Right lobe of liver (tissue), 6 donors: ENCODE results near the gene MAPKAP1. TPM values are rescaled to one million over a fixed set of nuclear protein-coding genes. Genes with fewer than 3 reads are reported as not detected.

Experiments
- ATAC-seq, 4 donors: fragments of 200-7000 bp; cut with Tn5 transposase; one replicate each; pipeline ENCODE4 v1.9.1; 2020; ENCODE audit warnings: mild to moderate bottlenecking in 4 of 4, moderate library complexity in 4 of 4
- DNase-seq, 3 donors: peaks; one replicate each; pipeline ENCODE4 v3.0.0-alpha.2; 2020
- H3K27ac ChIP-seq, 3 donors: fragments of 200-600 bp; one replicate each; pipeline ENCODE4 v1.8.0; 2022
- H3K27me3 ChIP-seq, 2 donors: fragments of 200-600 bp; one replicate each; pipeline ENCODE4 v1.8.0; 2022
- H3K36me3 ChIP-seq, 4 donors: fragments of 200-600 bp; sonication (generic) in 1 of 4; one replicate each; pipeline versions ENCODE4 v1.5.1 to v1.8.0; 2017 to 2022; ENCODE audit warnings: control low read depth in 1 of 4
- H3K4me1 ChIP-seq, 4 donors: fragments of 200-600 bp; sonication (generic) in 1 of 4; one replicate each; pipeline versions ENCODE4 v1.5.1 to v1.8.0; 2017 to 2022; ENCODE audit warnings: control low read depth in 1 of 4
- H3K4me3 ChIP-seq, 3 donors: fragments of 200-600 bp; one replicate each; pipeline ENCODE4 v1.8.0; 2022
- H3K9me3 ChIP-seq, 4 donors: fragments of 200-600 bp; sonication (generic) in 1 of 4; one replicate each; pipeline versions ENCODE4 v1.5.1 to v1.8.0; 2017 to 2022; ENCODE audit warnings: control low read depth in 1 of 4
- CTCF ChIP-seq, 4 donors: fragments of 200-600 bp in 3 of 4; fragments of 450-650 bp in 1 of 4; IDR thresholded peaks; one replicate each; pipeline versions ENCODE4 v1.5.1 to v1.8.0; 2016 to 2022; ENCODE audit warnings: antibody characterized with exemption in 4 of 4, mild to moderate bottlenecking in 2 of 4
- POLR2A ChIP-seq: fragments of 450-650 bp; IDR thresholded peaks from one replicate; pipeline ENCODE4 v1.6.1; 2017; ENCODE audit warnings: antibody characterized with exemption, mild to moderate bottlenecking
- WGBS: methylation state at CpG from one replicate; pipeline ENCODE4 v1.1.6; 2018; ENCODE audit warnings: low coverage, low lambda C conversion rate; ENCODE audit not compliant: insufficient coverage; ENCODE audit errors: missing lambda C conversion rate; 5-methylcytosine and 5-hydroxymethylcytosine counted together
- intact Hi-C, 2 donors: fragments of 100-400 bp; cut with DNase I; formaldehyde crosslinking; loops; one replicate each; pipeline versions ENCODE4 v1.11.2 to v1.14.1; 2022
- total RNA-seq, 6 experiments: library from RNA; depleted of rRNA in 2 of 6; stranded (reverse); fragments of >200 nt in 2 of 6; fragmentation: NEBNext Ultra II Directional in 3 of 6; extraction: Animal tissue kit (Norgen Biotek cat#: 25700) in 3 of 6; gene quantifications; one replicate each; pipeline versions ENCODE4 v1.1.0 to v1.2.4, GENCODE V29; 2016 to 2023
- donor health status: DM: no; HTN: yes; CAD: no.
- donor health status: DM: no; HTN: no; CAD: no.
- donor health status: DM: no; HTN: no; CAD: no.
- donor health status: DM: no; HTN: yes; CAD: no.
- donor health status: DM: no; HTN: yes; CAD: no.

The MAPKAP1 gene
- total RNA-seq, 6 experiments from 2014 or later: 29.6 to 53.2 (median 48.3) TPM

- TF ChIP-seq POLR2A (no peak), CTCF (IDR thresholded peaks at IDR 0.05) (no peak)
- ATAC-seq (no peak), DNase-seq (no peak)
- no peaks in the 10 kb centered on the region for H3K9me3 ChIP-seq
- WGBS: 42% methylated on average over 4 of the region's 4 CpGs
- peaks cover 0 to 30% (median 10%) of the 10 kb centered on the region in 4 donors for H3K4me1 ChIP-seq
- H3K36me3 ChIP-seq: no peaks in the 10 kb centered on the region
- no peak overlapping the region for H3K4me3 ChIP-seq
- no peak overlapping the region for H3K27ac ChIP-seq
- intact Hi-C loops: no loop called here
- H3K27me3 ChIP-seq: no peaks in the 10 kb centered on the region
Observed at GRCh38 chr9:125589287-125589686, 117.7 kb downstream of the MAPKAP1 start.

GRCh38 chr9:125587819-125588460, 119.1 kb downstream of the MAPKAP1 start:
- peaks cover 0 to 25% (median 10%) of the 10 kb centered on the region in 4 donors for H3K4me1 ChIP-seq
- DNase-seq: no peak
- H3K36me3 ChIP-seq: no peaks in the 10 kb centered on the region
- TF ChIP-seq POLR2A: no peak
- TF ChIP-seq CTCF (IDR thresholded peaks at IDR 0.05): no peak
- 97% methylated on average over 5 of the region's 5 CpGs for WGBS
- no peaks in the 10 kb centered on the region for H3K27me3 ChIP-seq
- no peak overlapping the region for H3K4me3 ChIP-seq
- no peak for ATAC-seq
- H3K9me3 ChIP-seq: no peaks in the 10 kb centered on the region
- intact Hi-C loops: no loop called here
- no peak overlapping the region for H3K27ac ChIP-seq

- H3K4me1 ChIP-seq: peaks cover 0 to 31% (median 10%) of the 10 kb centered on the region in 4 donors
- peak overlapping the region in 2 of 3 donors; percentile 70 to 87 for H3K27ac ChIP-seq
- DNase-seq (no peak), ATAC-seq (peak in 2 of 4 donors; percentile 6 to 51)
- intact Hi-C loops: no loop called here
- H3K4me3 ChIP-seq: no peak overlapping the region
- 16% methylated on average over 2 of the region's 3 CpGs for WGBS
- TF ChIP-seq CTCF (IDR thresholded peaks at IDR 0.05) (no peak), POLR2A (no peak)
- no peaks in the 10 kb centered on the region for H3K27me3 ChIP-seq
- H3K9me3 ChIP-seq: no peaks in the 10 kb centered on the region
- no peaks in the 10 kb centered on the region for H3K36me3 ChIP-seq
Observed at GRCh38 chr9:125586172-125586511, 120.9 kb downstream of the MAPKAP1 start.

DNA sequence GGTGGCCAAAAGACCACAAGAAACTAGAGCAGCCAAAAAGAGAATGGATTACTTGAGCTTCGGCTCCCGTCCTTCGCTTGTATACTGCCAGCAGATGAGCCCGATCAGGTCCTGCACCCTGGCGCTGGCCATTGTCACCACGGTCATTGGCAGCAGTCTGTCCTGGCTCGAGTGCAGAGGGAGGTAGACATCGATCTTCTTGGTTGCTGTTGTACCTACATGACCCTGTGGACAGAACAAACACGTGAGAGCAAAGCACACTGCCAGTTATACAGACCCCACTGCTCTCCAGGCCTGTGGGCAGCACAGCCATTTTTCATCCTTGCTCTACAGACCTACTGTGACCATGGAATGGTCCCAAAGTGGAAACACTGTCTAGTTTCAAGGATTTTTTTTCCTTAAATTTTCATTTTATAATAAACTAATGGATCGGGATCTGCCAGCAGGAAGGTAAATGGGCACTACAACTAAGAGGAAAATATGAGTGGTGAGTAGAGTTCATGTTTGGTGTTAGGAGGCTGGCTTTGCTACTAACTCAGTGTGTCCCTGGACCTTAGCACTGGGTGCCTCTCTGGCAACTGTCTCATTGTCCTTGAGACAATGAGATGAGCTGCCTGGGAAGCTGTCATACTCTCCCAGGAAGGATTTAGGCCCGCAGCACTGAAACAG, 121.4 kb downstream of the MAPKAP1 start:
- intact Hi-C loops: no loop called here
- H3K27me3 ChIP-seq: no peaks in the 10 kb centered on the region
- H3K4me3 ChIP-seq: peak overlapping the region in 1 of 3 donors; percentile 19
- no peaks in the 10 kb centered on the region for H3K36me3 ChIP-seq
- TF ChIP-seq CTCF (IDR thresholded peaks at IDR 0.05) (no peak), POLR2A (no peak)
- peak; percentile 93 to 98 (median 96) for ATAC-seq
- 35% methylated on average over 6 of the region's 11 CpGs for WGBS
- H3K27ac ChIP-seq: peak overlapping the region in 2 of 3 donors; percentile 70 to 87
- peak; percentile 78 to 93 (median 92) for DNase-seq
- H3K9me3 ChIP-seq: no peaks in the 10 kb centered on the region
- H3K4me1 ChIP-seq: peaks cover 0 to 36% (median 12%) of the 10 kb centered on the region in 4 donors
